BJ (cell line): ENCODE data around the gene TMEM127. TPM values are rescaled to one million over a fixed set of nuclear protein-coding genes. Genes with fewer than 3 reads are reported as not detected.

Experiments used
- CTCF ChIA-PET: fragments of 350-600 bp; formaldehyde crosslinking; extraction: SDS; loops from one replicate; lab custom pipeline; 2021; ENCODE audit warnings: antibody characterized with exemption, inconsistent platforms; lab: Yijun Ruan, JAX
- POLR2A ChIA-PET: fragments of 300-600 bp; sonication (Branson Sonifier 250); formaldehyde crosslinking; extraction: SDS; loops from one replicate; lab custom pipeline; 2021; ENCODE audit warnings: antibody characterized with exemption; lab: Charles Lee
- DNase-seq: peaks from one replicate; pipeline ENCODE4 v3.0.0-alpha.2; 2011; ENCODE audit warnings: low read depth
- H3K27me3 ChIP-seq: 2 replicates; pipeline ENCODE4 v1.6.0; 2011; ENCODE audit warnings: low read length; ENCODE audit not compliant: control insufficient read depth, insufficient read depth
- H3K36me3 ChIP-seq: 2 replicates; pipeline ENCODE4 v1.5.1; 2011; ENCODE audit warnings: low read length; ENCODE audit not compliant: control insufficient read depth, insufficient read depth
- H3K4me3 ChIP-seq: 2 replicates; pipeline ENCODE4 v1.5.1; 2011; ENCODE audit warnings: low read depth, mild to moderate bottlenecking, control low read depth, low read length
- polyA plus RNA-seq: library from polyadenylated mRNA; depleted of rRNA; stranded (reverse); fragments of >200 nt; gene quantifications from 2 replicates; pipeline ENCODE4 v1.2.3, GENCODE V29; 2011
- TF ChIP-seq, protein P1 (sequence below): IDR thresholded peaks from 2 replicates; pipeline ENCODE4 v1.5.1; 2011; ENCODE audit warnings: low read depth, mild to moderate bottlenecking, control low read depth, inconsistent platforms, low read length, moderate library complexity; ENCODE audit not compliant: insufficient read depth

Gene TMEM127
- polyA plus RNA-seq, 1 experiment = 115 TPM

- no peak for DNase-seq
- Histone ChIP-seq H3K36me3 (peaks cover 23% of the 10 kb centered on the region), H3K27me3 (no peaks in the 10 kb centered on the region), H3K4me3 (no peak overlapping the region)
- POLR2A ChIA-PET = no interaction called here
- CTCF ChIA-PET = interaction anchor here (3.3 kb wide), 1 partner anchor 8 kb away, joined by 18 read pairs; no protein-coding TSS in a partner anchor
- TF ChIP-seq, protein P1, sequence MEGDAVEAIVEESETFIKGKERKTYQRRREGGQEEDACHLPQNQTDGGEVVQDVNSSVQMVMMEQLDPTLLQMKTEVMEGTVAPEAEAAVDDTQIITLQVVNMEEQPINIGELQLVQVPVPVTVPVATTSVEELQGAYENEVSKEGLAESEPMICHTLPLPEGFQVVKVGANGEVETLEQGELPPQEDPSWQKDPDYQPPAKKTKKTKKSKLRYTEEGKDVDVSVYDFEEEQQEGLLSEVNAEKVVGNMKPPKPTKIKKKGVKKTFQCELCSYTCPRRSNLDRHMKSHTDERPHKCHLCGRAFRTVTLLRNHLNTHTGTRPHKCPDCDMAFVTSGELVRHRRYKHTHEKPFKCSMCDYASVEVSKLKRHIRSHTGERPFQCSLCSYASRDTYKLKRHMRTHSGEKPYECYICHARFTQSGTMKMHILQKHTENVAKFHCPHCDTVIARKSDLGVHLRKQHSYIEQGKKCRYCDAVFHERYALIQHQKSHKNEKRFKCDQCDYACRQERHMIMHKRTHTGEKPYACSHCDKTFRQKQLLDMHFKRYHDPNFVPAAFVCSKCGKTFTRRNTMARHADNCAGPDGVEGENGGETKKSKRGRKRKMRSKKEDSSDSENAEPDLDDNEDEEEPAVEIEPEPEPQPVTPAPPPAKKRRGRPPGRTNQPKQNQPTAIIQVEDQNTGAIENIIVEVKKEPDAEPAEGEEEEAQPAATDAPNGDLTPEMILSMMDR = no peak
Observed at GRCh38 chr2:96252526-96252925, 13.3 kb downstream of the TMEM127 start.

GRCh38 chr2:96251721-96252292 lies 14.0 kb downstream of the TMEM127 start:
- CTCF ChIA-PET = interaction anchor here (3.3 kb wide), 1 partner anchor 9 kb away, joined by 18 read pairs; no protein-coding TSS in a partner anchor
- H3K36me3 ChIP-seq = peaks cover 22% of the 10 kb centered on the region
- H3K4me3 ChIP-seq = no peak overlapping the region
- DNase-seq = peak; percentile 89
- TF ChIP-seq, protein P1 = no peak
- POLR2A ChIA-PET = no interaction called here
- no peaks in the 10 kb centered on the region for H3K27me3 ChIP-seq

- H3K4me3 ChIP-seq = no peak overlapping the region
- TF ChIP-seq, protein P1 = no peak
- no peaks in the 10 kb centered on the region for H3K27me3 ChIP-seq
- H3K36me3 ChIP-seq = peaks cover 21% of the 10 kb centered on the region
- ChIA-PET POLR2A (no interaction called here), CTCF (interaction anchor here (3.3 kb wide), 1 partner anchor 10 kb away, joined by 18 read pairs; no protein-coding TSS in a partner anchor)
- DNase-seq = no peak
Observed at GRCh38 chr2:96250188-96250587, 15.6 kb downstream of the TMEM127 start.

- CTCF ChIA-PET = interaction anchor here (3.3 kb wide), 1 partner anchor 11 kb away, joined by 18 read pairs; no protein-coding TSS in a partner anchor
- Histone ChIP-seq H3K36me3 (peaks cover 18% of the 10 kb centered on the region), H3K4me3 (no peak overlapping the region), H3K27me3 (no peaks in the 10 kb centered on the region)
- DNase-seq = peak; percentile 67
- POLR2A ChIA-PET = no interaction called here
- TF ChIP-seq, protein P1 = no peak
Observed at GRCh38 chr2:96249654-96250053, 16.1 kb downstream of the TMEM127 start.

- Histone ChIP-seq H3K36me3 (peaks cover 8% of the 10 kb centered on the region), H3K4me3 (no peak overlapping the region), H3K27me3 (no peaks in the 10 kb centered on the region)
- DNase-seq = no peak
- ChIA-PET CTCF (interaction anchor here (0.6 kb wide), 1 partner anchor 284 kb away, joined by 3 read pairs; no protein-coding TSS in a partner anchor), POLR2A (no interaction called here)
- TF ChIP-seq, protein P1 = no peak
Observed at GRCh38 chr2:96248624-96249023, 17.2 kb downstream of the TMEM127 start.
